ENCODE measurements around the gene SCD5. TPM values are rescaled to one million over a fixed set of nuclear protein-coding genes. Genes with fewer than 3 reads are reported as not detected.

The SCD5 gene
- total and polyA plus RNA-seq, 4 donors = 2.6 to 11.5 (median 5.2) TPM

GRCh38 chr4:82789025-82789776 is 9.4 kb downstream of the SCD5 start:
- H3K4me3 ChIP-seq (ENCODE audit: low read length in 2 of 2) = no peak overlapping the region
- no peaks in the 10 kb centered on the region for H3K9me3 ChIP-seq (ENCODE audit: control insufficient read depth, low read length)
- H3K4me1 ChIP-seq (ENCODE audit: control insufficient read depth in 1 of 2, insufficient read depth in 2 of 2, low read length in 2 of 2) = no peaks in the 10 kb centered on the region
- no peaks in the 10 kb centered on the region for H3K36me3 ChIP-seq (ENCODE audit: control insufficient read depth in 1 of 2, insufficient read depth in 2 of 2, low read length in 1 of 2)
- intact Hi-C loops (cut with DNase I) = no loop called here
- no peak for DNase-seq
- WGBS, 2 donors = 55 to 62% methylated on average over 7 of the region's 7 CpGs
- H3K27me3 ChIP-seq (ENCODE audit: control insufficient read depth in 1 of 2, insufficient read depth in 2 of 2, low read length in 1 of 2) = no peaks in the 10 kb centered on the region
- ATAC-seq (ENCODE audit: low FRiP score) = no peak
- no peak overlapping the region for H3K27ac ChIP-seq (ENCODE audit: low read depth in 1 of 2, low read length in 2 of 2)

GRCh38 chr4:82787342-82787741 is 11.3 kb downstream of the SCD5 start:
- no peak overlapping the region for H3K4me3 ChIP-seq (ENCODE audit: low read length in 2 of 2)
- no peaks in the 10 kb centered on the region for H3K36me3 ChIP-seq (ENCODE audit: control insufficient read depth in 1 of 2, insufficient read depth in 2 of 2, low read length in 1 of 2)
- no peaks in the 10 kb centered on the region for H3K9me3 ChIP-seq (ENCODE audit: control insufficient read depth, low read length)
- no peaks in the 10 kb centered on the region for H3K27me3 ChIP-seq (ENCODE audit: control insufficient read depth in 1 of 2, insufficient read depth in 2 of 2, low read length in 1 of 2)
- no peak for ATAC-seq (ENCODE audit: low FRiP score)
- DNase-seq = no peak
- no peaks in the 10 kb centered on the region for H3K4me1 ChIP-seq (ENCODE audit: control insufficient read depth in 1 of 2, insufficient read depth in 2 of 2, low read length in 2 of 2)
- intact Hi-C loops (cut with DNase I) = no loop called here
- WGBS, 2 donors = 70 to 71% methylated on average over 4 of the region's 4 CpGs
- no peak overlapping the region for H3K27ac ChIP-seq (ENCODE audit: low read depth in 1 of 2, low read length in 2 of 2)

GRCh38 chr4:82786828-82787227 is 11.8 kb downstream of the SCD5 start:
- H3K36me3 ChIP-seq (ENCODE audit: control insufficient read depth in 1 of 2, insufficient read depth in 2 of 2, low read length in 1 of 2) = no peaks in the 10 kb centered on the region
- DNase-seq (no peak), ATAC-seq (ENCODE audit: low FRiP score) (no peak)
- no peak overlapping the region for H3K4me3 ChIP-seq (ENCODE audit: low read length in 2 of 2)
- intact Hi-C loops (cut with DNase I) = no loop called here
- no peaks in the 10 kb centered on the region for H3K4me1 ChIP-seq (ENCODE audit: control insufficient read depth in 1 of 2, insufficient read depth in 2 of 2, low read length in 2 of 2)
- 75 to 90% methylated on average over 4 of the region's 4 CpGs for WGBS, 2 donors
- H3K9me3 ChIP-seq (ENCODE audit: control insufficient read depth, low read length) = no peaks in the 10 kb centered on the region
- H3K27me3 ChIP-seq (ENCODE audit: control insufficient read depth in 1 of 2, insufficient read depth in 2 of 2, low read length in 1 of 2) = no peaks in the 10 kb centered on the region
- no peak overlapping the region for H3K27ac ChIP-seq (ENCODE audit: low read depth in 1 of 2, low read length in 2 of 2)

- DNase-seq = no peak
- Histone ChIP-seq H3K4me3 (ENCODE audit: low read length in 2 of 2) (no peak overlapping the region), H3K9me3 (ENCODE audit: control insufficient read depth, low read length) (no peaks in the 10 kb centered on the region), H3K4me1 (ENCODE audit: control insufficient read depth in 1 of 2, insufficient read depth in 2 of 2, low read length in 2 of 2) (no peaks in the 10 kb centered on the region), H3K27ac (ENCODE audit: low read depth in 1 of 2, low read length in 2 of 2) (no peak overlapping the region), H3K36me3 (ENCODE audit: control insufficient read depth in 1 of 2, insufficient read depth in 2 of 2, low read length in 1 of 2) (no peaks in the 10 kb centered on the region), H3K27me3 (ENCODE audit: control insufficient read depth in 1 of 2, insufficient read depth in 2 of 2, low read length in 1 of 2) (no peaks in the 10 kb centered on the region)
- ATAC-seq (ENCODE audit: low FRiP score) = no peak
- intact Hi-C loops (cut with DNase I) = no loop called here
- 78% methylated on average over 5 of the region's 5 CpGs for WGBS, 2 donors
Measured at GRCh38 chr4:82785611-82786400, 12.8 kb downstream of the SCD5 start.

- ATAC-seq (ENCODE audit: low FRiP score) (no peak), DNase-seq (no peak)
- intact Hi-C loops (cut with DNase I) = no loop called here
- no peak overlapping the region for H3K4me3 ChIP-seq (ENCODE audit: low read length in 2 of 2)
- H3K4me1 ChIP-seq (ENCODE audit: control insufficient read depth in 1 of 2, insufficient read depth in 2 of 2, low read length in 2 of 2) = no peaks in the 10 kb centered on the region
- H3K9me3 ChIP-seq (ENCODE audit: control insufficient read depth, low read length) = no peaks in the 10 kb centered on the region
- H3K27ac ChIP-seq (ENCODE audit: low read depth in 1 of 2, low read length in 2 of 2) = no peak overlapping the region
- 65 to 69% methylated on average over 9 of the region's 9 CpGs for WGBS, 2 donors
- H3K36me3 ChIP-seq (ENCODE audit: control insufficient read depth in 1 of 2, insufficient read depth in 2 of 2, low read length in 1 of 2) = no peaks in the 10 kb centered on the region
- H3K27me3 ChIP-seq (ENCODE audit: control insufficient read depth in 1 of 2, insufficient read depth in 2 of 2, low read length in 1 of 2) = no peaks in the 10 kb centered on the region
Measured at GRCh38 chr4:82784681-82785610, 13.7 kb downstream of the SCD5 start.

GRCh38 chr4:82782626-82783345 is 15.8 kb downstream of the SCD5 start:
- no peaks in the 10 kb centered on the region for H3K4me1 ChIP-seq (ENCODE audit: control insufficient read depth in 1 of 2, insufficient read depth in 2 of 2, low read length in 2 of 2)
- 74 to 75% methylated on average over 5 of the region's 5 CpGs for WGBS, 2 donors
- DNase-seq (no peak), ATAC-seq (ENCODE audit: low FRiP score) (no peak)
- H3K27ac ChIP-seq (ENCODE audit: low read depth in 1 of 2, low read length in 2 of 2) = no peak overlapping the region
- H3K36me3 ChIP-seq (ENCODE audit: control insufficient read depth in 1 of 2, insufficient read depth in 2 of 2, low read length in 1 of 2) = no peaks in the 10 kb centered on the region
- no peaks in the 10 kb centered on the region for H3K9me3 ChIP-seq (ENCODE audit: control insufficient read depth, low read length)
- intact Hi-C loops (cut with DNase I) = no loop called here
- no peaks in the 10 kb centered on the region for H3K27me3 ChIP-seq (ENCODE audit: control insufficient read depth in 1 of 2, insufficient read depth in 2 of 2, low read length in 1 of 2)
- H3K4me3 ChIP-seq (ENCODE audit: low read length in 2 of 2) = no peak overlapping the region

- Histone ChIP-seq H3K36me3 (ENCODE audit: control insufficient read depth in 1 of 2, insufficient read depth in 2 of 2, low read length in 1 of 2) (no peaks in the 10 kb centered on the region), H3K27ac (ENCODE audit: low read depth in 1 of 2, low read length in 2 of 2) (no peak overlapping the region), H3K4me1 (ENCODE audit: control insufficient read depth in 1 of 2, insufficient read depth in 2 of 2, low read length in 2 of 2) (no peaks in the 10 kb centered on the region), H3K27me3 (ENCODE audit: control insufficient read depth in 1 of 2, insufficient read depth in 2 of 2, low read length in 1 of 2) (no peaks in the 10 kb centered on the region), H3K4me3 (ENCODE audit: low read length in 2 of 2) (no peak overlapping the region), H3K9me3 (ENCODE audit: control insufficient read depth, low read length) (no peaks in the 10 kb centered on the region)
- no peak for ATAC-seq (ENCODE audit: low FRiP score)
- peak; percentile 84 to 86 for DNase-seq
- 36 to 38% methylated on average over 10 of the region's 10 CpGs for WGBS, 2 donors
- intact Hi-C loops (cut with DNase I) = no loop called here
Measured at GRCh38 chr4:82780752-82781231, 17.8 kb downstream of the SCD5 start.

GRCh38 chr4:82780170-82780751 is 18.3 kb downstream of the SCD5 start:
- no peak for ATAC-seq (ENCODE audit: low FRiP score)
- H3K27ac ChIP-seq (ENCODE audit: low read depth in 1 of 2, low read length in 2 of 2) = no peak overlapping the region

More at GRCh38 chr4:82780170-82780751, 18.3 kb downstream of the SCD5 start:
- H3K27me3 ChIP-seq (ENCODE audit: control insufficient read depth in 1 of 2, insufficient read depth in 2 of 2, low read length in 1 of 2) = no peaks in the 10 kb centered on the region
- no peaks in the 10 kb centered on the region for H3K9me3 ChIP-seq (ENCODE audit: control insufficient read depth, low read length)
- intact Hi-C loops (cut with DNase I) = no loop called here
- H3K4me3 ChIP-seq (ENCODE audit: low read length in 2 of 2) = no peak overlapping the region
- DNase-seq = no peak
- WGBS, 2 donors = 86 to 88% methylated on average over 1 of the region's 1 CpG
- no peaks in the 10 kb centered on the region for H3K36me3 ChIP-seq (ENCODE audit: control insufficient read depth in 1 of 2, insufficient read depth in 2 of 2, low read length in 1 of 2)
- no peaks in the 10 kb centered on the region for H3K4me1 ChIP-seq (ENCODE audit: control insufficient read depth in 1 of 2, insufficient read depth in 2 of 2, low read length in 2 of 2)

Measured in aorta (tissue), 5 donors.